Measurements from ENCODE around the gene CDC14A. TPM values are rescaled to one million over a fixed set of nuclear protein-coding genes. Genes with fewer than 3 reads are reported as not detected.

CDC14A gene
- total and polyA plus RNA-seq, 2 donors (not counting 1 experiment from before 2014, with no cell fraction given), result 1.4 to 3.5 TPM

GRCh38 chr1:100556925-100557605 lies 204.8 kb downstream of the CDC14A start:
- Histone ChIP-seq H3K9ac (ENCODE audit: insufficient read depth, low read length) (no peak overlapping the region), H3K79me2 (ENCODE audit: control insufficient read depth, insufficient read depth, low read length) (no peaks in the 10 kb centered on the region), H3K4me1 (ENCODE audit: control insufficient read depth, extremely low read depth, insufficient read depth, low read length) (no peaks in the 10 kb centered on the region), H2AFZ (ENCODE audit: low read length) (no peak overlapping the region), H3K36me3 (ENCODE audit: control insufficient read depth, insufficient read depth, low read length) (no peaks in the 10 kb centered on the region), H4K20me1 (ENCODE audit: control insufficient read depth, extremely low read depth, insufficient read depth, low read length) (no peaks in the 10 kb centered on the region), H3K27ac (ENCODE audit: insufficient read depth, low read length) (no peak overlapping the region), H3K4me2 (ENCODE audit: extremely low read depth, insufficient read depth, low read length) (no peak overlapping the region), H3K27me3 (ENCODE audit: control insufficient read depth, insufficient read depth, low read length) (no peaks in the 10 kb centered on the region), H3K4me3 (replicated peaks in 1 of 4; ENCODE audit: control extremely low read depth in 1 of 4, insufficient read depth in 1 of 4, low read depth in 3 of 4, low read length in 4 of 4) (no peak overlapping the region), H3K9me3 (ENCODE audit: control insufficient read depth, insufficient read depth, low read depth, low read length) (no peaks in the 10 kb centered on the region)
- no peak for DNase-seq (ENCODE audit: low read depth in 2 of 2)
- TF ChIP-seq EZH2 (IDR thresholded peaks at IDR 0.05; ENCODE audit: low read length, missing control alignments) (no peak), CTCF (conservative IDR thresholded peaks at IDR 0.05 in 1 of 2, IDR thresholded peaks at IDR 0.05 in 1 of 2; ENCODE audit: low read depth in 1 of 2, low read length in 2 of 2) (no peak)

GRCh38 chr1:100557606-100557953 lies 205.3 kb downstream of the CDC14A start:
- H3K4me3 ChIP-seq (replicated peaks in 1 of 4; ENCODE audit: control extremely low read depth in 1 of 4, insufficient read depth in 1 of 4, low read depth in 3 of 4, low read length in 4 of 4), result no peak overlapping the region
- no peak overlapping the region for H3K9ac ChIP-seq (ENCODE audit: insufficient read depth, low read length)
- H2AFZ ChIP-seq (ENCODE audit: low read length), result no peak overlapping the region
- no peaks in the 10 kb centered on the region for H3K36me3 ChIP-seq (ENCODE audit: control insufficient read depth, insufficient read depth, low read length)
- H3K4me2 ChIP-seq (ENCODE audit: extremely low read depth, insufficient read depth, low read length), result no peak overlapping the region
- H3K27me3 ChIP-seq (ENCODE audit: control insufficient read depth, insufficient read depth, low read length), result no peaks in the 10 kb centered on the region
- H3K27ac ChIP-seq (ENCODE audit: insufficient read depth, low read length), result no peak overlapping the region
- no peaks in the 10 kb centered on the region for H3K4me1 ChIP-seq (ENCODE audit: control insufficient read depth, extremely low read depth, insufficient read depth, low read length)
- TF ChIP-seq CTCF (conservative IDR thresholded peaks at IDR 0.05 in 1 of 2, IDR thresholded peaks at IDR 0.05 in 1 of 2; ENCODE audit: low read depth in 1 of 2, low read length in 2 of 2), result no peak
- no peak for TF ChIP-seq EZH2 (IDR thresholded peaks at IDR 0.05; ENCODE audit: low read length, missing control alignments)
- H3K79me2 ChIP-seq (ENCODE audit: control insufficient read depth, insufficient read depth, low read length), result no peaks in the 10 kb centered on the region
- H3K9me3 ChIP-seq (ENCODE audit: control insufficient read depth, insufficient read depth, low read depth, low read length), result no peaks in the 10 kb centered on the region
- no peak for DNase-seq (ENCODE audit: low read depth in 2 of 2)
- no peaks in the 10 kb centered on the region for H4K20me1 ChIP-seq (ENCODE audit: control insufficient read depth, extremely low read depth, insufficient read depth, low read length)

DNA sequence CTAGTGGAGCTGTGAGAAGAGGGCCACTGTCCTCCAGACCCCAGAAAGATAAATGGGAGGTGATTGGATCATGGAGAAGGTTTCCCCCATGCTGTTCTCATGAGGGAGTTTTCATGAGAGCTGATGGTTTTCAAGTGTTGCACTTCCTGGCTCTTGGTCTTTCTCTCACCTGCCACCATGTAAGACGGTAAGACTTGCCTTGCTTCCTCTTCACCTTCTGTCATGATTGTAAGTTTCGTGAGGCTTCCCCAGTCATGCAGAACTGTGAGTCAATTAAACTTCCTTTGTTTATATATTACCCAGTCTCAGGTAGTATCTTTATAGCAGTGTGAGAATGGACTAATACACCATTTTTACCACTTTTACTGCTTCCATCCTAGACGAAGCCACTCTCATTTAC lies 213.2 kb downstream of the CDC14A start:
- no peak for TF ChIP-seq CTCF (conservative IDR thresholded peaks at IDR 0.05 in 1 of 2, IDR thresholded peaks at IDR 0.05 in 1 of 2; ENCODE audit: low read depth in 1 of 2, low read length in 2 of 2)
- TF ChIP-seq EZH2 (IDR thresholded peaks at IDR 0.05; ENCODE audit: low read length, missing control alignments), result no peak

More for the DNA sequence above, 213.2 kb downstream of the CDC14A start:
- no peaks in the 10 kb centered on the region for H3K36me3 ChIP-seq (ENCODE audit: control insufficient read depth, insufficient read depth, low read length)
- no peaks in the 10 kb centered on the region for H3K79me2 ChIP-seq (ENCODE audit: control insufficient read depth, insufficient read depth, low read length)
- no peak overlapping the region for H3K4me3 ChIP-seq (replicated peaks in 1 of 4; ENCODE audit: control extremely low read depth in 1 of 4, insufficient read depth in 1 of 4, low read depth in 3 of 4, low read length in 4 of 4)
- H3K4me2 ChIP-seq (ENCODE audit: extremely low read depth, insufficient read depth, low read length), result no peak overlapping the region
- no peaks in the 10 kb centered on the region for H3K4me1 ChIP-seq (ENCODE audit: control insufficient read depth, extremely low read depth, insufficient read depth, low read length)
- no peak overlapping the region for H3K27ac ChIP-seq (ENCODE audit: insufficient read depth, low read length)
- H3K9ac ChIP-seq (ENCODE audit: insufficient read depth, low read length), result no peak overlapping the region
- no peaks in the 10 kb centered on the region for H3K9me3 ChIP-seq (ENCODE audit: control insufficient read depth, insufficient read depth, low read depth, low read length)
- H3K27me3 ChIP-seq (ENCODE audit: control insufficient read depth, insufficient read depth, low read length), result no peaks in the 10 kb centered on the region
- no peak for DNase-seq (ENCODE audit: low read depth in 2 of 2)
- no peak overlapping the region for H2AFZ ChIP-seq (ENCODE audit: low read length)
- no peaks in the 10 kb centered on the region for H4K20me1 ChIP-seq (ENCODE audit: control insufficient read depth, extremely low read depth, insufficient read depth, low read length)

Data from fibroblast of lung (primary cell).